Measurements from ENCODE around the gene KIF1C.

- TF ChIP-seq POLR2A (IDR thresholded peaks at IDR 0.05) (no peak), POLR2AphosphoS5 (IDR thresholded peaks at IDR 0.05) (no peak), EP300 (IDR thresholded peaks at IDR 0.05) (no peak)
- TF ChIP-seq, protein P1, sequence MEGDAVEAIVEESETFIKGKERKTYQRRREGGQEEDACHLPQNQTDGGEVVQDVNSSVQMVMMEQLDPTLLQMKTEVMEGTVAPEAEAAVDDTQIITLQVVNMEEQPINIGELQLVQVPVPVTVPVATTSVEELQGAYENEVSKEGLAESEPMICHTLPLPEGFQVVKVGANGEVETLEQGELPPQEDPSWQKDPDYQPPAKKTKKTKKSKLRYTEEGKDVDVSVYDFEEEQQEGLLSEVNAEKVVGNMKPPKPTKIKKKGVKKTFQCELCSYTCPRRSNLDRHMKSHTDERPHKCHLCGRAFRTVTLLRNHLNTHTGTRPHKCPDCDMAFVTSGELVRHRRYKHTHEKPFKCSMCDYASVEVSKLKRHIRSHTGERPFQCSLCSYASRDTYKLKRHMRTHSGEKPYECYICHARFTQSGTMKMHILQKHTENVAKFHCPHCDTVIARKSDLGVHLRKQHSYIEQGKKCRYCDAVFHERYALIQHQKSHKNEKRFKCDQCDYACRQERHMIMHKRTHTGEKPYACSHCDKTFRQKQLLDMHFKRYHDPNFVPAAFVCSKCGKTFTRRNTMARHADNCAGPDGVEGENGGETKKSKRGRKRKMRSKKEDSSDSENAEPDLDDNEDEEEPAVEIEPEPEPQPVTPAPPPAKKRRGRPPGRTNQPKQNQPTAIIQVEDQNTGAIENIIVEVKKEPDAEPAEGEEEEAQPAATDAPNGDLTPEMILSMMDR (IDR thresholded peaks at IDR 0.05), result no peak
Measured at GRCh38 chr17:4994081-4994595, 3.6 kb upstream of the KIF1C start.
